D721Med (cell line): ENCODE results near the gene B3GAT1.

Experiments
- DNase-seq: peaks from one replicate; pipeline ENCODE4 v3.0.0; 2011; ENCODE audit warnings: low spot score; ENCODE audit not compliant: insufficient read length
- FAIRE-seq: peaks from 2 replicates; lab custom pipeline; 2011; peaks lifted over from hg19 to GRCh38; lab: Jason Lieb, UNC
- TF ChIP-seq, protein P1 (sequence below): IDR thresholded peaks from 2 replicates; pipeline ENCODE4 v1.5.1; 2012; ENCODE audit warnings: mild to moderate bottlenecking, control low read depth; ENCODE audit not compliant: insufficient read depth; ENCODE audit errors: missing control alignments

The B3GAT1 gene

DNA sequence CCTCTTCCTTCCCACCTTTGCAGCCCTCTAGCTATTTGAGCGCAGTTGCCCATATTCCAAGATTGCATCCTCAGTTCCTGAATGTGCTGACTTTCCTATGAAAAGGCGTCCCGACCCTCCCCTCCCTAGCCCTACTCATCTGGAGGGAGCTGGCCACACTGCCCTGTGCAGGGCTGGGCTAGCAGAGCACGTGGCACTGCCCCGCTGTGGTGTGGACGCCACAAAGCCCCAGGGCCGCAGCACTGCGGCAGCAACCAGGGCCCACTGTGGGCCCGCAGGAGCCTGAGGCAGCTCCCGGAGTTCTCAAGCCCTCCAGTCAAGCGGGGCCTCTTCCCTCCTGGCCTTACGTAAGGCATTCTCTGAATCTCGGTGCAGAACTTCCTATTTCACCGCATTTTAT is 27.6 kb downstream of the B3GAT1 start:
- DNase-seq = no peak
- no peak for FAIRE-seq
- TF ChIP-seq, protein P1, sequence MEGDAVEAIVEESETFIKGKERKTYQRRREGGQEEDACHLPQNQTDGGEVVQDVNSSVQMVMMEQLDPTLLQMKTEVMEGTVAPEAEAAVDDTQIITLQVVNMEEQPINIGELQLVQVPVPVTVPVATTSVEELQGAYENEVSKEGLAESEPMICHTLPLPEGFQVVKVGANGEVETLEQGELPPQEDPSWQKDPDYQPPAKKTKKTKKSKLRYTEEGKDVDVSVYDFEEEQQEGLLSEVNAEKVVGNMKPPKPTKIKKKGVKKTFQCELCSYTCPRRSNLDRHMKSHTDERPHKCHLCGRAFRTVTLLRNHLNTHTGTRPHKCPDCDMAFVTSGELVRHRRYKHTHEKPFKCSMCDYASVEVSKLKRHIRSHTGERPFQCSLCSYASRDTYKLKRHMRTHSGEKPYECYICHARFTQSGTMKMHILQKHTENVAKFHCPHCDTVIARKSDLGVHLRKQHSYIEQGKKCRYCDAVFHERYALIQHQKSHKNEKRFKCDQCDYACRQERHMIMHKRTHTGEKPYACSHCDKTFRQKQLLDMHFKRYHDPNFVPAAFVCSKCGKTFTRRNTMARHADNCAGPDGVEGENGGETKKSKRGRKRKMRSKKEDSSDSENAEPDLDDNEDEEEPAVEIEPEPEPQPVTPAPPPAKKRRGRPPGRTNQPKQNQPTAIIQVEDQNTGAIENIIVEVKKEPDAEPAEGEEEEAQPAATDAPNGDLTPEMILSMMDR = no peak

DNA sequence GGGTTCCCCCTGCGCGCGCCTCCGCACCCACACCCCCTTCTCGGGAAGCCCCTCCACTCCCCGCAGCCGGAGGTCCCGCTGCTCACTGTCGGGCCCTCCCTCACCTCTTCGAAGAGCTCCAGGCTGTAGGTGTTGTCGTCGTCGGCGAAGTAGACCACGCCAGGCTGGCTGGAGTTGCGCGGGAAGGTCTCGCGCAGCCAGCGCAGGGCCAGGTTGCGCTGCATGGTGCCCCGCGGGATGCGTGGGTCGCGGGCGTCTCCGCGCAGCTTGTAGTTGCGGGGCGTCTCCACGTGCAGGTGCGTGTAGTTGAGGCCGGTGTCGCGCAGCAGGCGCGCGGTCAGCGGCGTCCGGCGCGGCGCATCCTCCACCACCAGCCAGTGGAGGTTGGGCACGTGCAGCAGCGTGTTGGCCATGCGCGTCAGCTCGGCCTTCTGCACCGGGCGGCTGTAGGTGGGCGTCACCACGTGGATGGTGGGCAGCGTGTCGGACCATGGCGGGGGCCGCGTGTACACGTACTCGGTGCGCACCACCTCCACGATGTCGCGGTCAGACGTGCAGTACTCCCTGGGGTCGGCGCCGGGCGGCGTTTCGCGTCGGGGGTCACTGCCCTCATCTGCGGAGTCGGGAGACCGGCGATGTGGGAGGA is 28.3 kb downstream of the B3GAT1 start:
- DNase-seq = no peak
- TF ChIP-seq, protein P1 = no peak
- no peak for FAIRE-seq

DNA sequence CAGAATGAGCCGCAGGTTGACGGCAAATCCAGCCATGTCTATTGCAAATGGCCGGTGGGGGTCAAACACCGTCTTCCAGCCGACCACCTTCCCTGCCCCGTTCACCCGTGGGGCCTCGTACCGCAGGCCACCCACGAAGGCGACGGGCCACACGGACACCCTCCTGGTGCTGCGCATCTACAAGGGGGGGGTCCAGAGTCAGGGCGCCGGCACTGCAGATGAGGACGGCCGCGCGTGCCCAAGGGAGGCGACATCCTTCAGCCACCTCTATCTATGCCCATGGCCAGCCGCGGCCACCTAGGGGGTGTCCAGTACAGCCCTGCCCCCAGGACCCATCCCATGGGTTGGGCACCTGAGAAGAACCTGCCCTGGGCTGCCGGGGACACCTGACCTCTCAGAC is 29.2 kb downstream of the B3GAT1 start:
- TF ChIP-seq, protein P1 = no peak
- no peak for DNase-seq
- no peak for FAIRE-seq

DNA sequence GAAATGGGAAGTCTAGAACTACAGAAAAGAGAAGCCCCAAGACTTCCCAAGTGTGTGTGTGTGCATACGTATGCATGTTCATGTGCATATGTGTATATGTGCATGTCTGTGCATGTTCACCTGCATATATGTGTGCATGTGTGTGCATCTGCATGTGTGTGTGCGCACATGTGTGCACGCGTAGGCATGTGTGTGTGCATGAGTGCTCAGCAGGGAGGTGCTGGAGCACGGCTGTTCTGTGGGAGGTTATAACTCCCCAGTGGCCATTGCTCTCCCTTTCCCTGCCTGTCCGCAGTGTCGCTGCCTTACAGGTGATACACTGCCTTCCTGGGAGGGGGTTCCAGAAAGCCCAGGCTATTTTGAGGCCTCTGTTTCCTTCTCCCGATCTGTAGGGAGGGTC is 29.8 kb downstream of the B3GAT1 start:
- no peak for FAIRE-seq

DNA sequence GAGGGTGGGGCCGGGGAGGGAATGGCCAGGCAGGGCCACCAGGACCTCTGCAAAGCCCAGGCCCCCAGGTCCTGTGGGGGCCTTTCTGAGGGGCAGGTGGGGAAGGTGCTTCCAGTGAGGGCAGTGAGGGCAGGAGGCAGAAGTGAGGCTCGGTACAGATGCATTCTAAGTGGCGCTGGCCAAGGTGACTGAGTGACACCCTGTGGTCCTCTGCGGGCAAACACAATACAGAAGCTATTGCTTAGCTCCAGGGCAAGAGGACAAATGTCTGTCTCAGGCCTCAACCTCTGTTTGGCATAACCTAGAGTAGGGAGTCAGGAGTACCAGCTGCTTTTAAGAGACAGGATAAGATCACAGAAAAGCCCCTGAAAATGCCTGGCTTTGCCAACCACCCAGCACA is 31.3 kb downstream of the B3GAT1 start:
- FAIRE-seq (no peak), DNase-seq (no peak)
- TF ChIP-seq, protein P1 = no peak

More for the DNA sequence above, 29.8 kb downstream of the B3GAT1 start:
- DNase-seq = no peak
- TF ChIP-seq, protein P1 = no peak

DNA sequence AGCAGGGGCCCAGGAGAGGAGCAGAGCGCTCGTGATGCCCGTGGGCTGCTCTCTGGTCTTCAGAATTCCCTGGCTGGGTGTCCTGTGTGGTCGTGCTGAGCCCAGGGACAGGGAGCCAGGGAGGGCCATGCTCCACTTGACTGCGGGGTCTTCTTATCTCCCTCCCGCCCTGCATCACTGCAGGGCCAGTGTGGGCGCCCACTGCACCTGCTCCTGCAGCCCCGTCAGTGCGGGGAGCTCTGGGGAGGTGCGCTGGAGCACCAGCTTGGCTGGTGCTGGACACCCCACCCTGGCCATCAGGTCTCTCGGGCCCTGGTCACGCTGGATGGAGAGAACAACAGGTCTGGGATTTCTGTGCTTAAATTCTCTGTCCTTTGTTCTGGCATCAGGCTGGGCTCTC is 31.8 kb downstream of the B3GAT1 start:
- DNase-seq (no peak), FAIRE-seq (no peak)
- TF ChIP-seq, protein P1 = no peak

DNA sequence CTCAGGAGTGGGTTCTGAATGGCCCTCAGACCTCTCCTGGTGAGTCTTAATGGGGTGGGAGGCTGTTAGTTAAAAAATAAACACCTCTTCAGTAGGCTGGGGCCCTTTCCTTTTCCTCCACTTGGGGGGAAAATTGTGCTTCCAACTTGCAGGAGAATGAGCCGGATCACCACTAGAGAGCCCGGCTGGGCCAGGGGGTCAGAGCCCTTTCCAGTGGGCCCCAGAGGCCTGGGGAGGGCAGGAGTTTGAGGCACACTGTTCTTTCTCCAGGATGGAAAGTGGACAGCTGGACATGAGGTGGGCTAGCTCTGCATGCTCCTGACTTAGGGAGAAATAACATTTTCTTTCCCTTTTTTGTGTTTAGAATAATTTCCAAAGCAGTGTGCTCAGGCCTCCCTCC is 32.8 kb downstream of the B3GAT1 start:
- FAIRE-seq = no peak
- TF ChIP-seq, protein P1 = no peak
- no peak for DNase-seq
